Upper lobe of left lung (tissue), 6 donors: ENCODE measurements around the gene HLA-A. TPM values are rescaled to one million over a fixed set of nuclear protein-coding genes. Genes with fewer than 3 reads are reported as not detected.
"Not testable (repeated sequence)": the region's sequence is repeated elsewhere in the genome, so short reads cannot be mapped to it uniquely, and the experiment has no call there.

Experiments
- ATAC-seq, 2 donors: fragments of 200-7000 bp; cut with Tn5 transposase; one replicate each; pipeline ENCODE4 v1.9.1; 2022; ENCODE audit warnings: mild to moderate bottlenecking in 2 of 2, moderate library complexity in 2 of 2; ENCODE audit not compliant: low FRiP score in 2 of 2
- DNase-seq, 2 donors: peaks; one replicate each; pipeline ENCODE4 v3.0.0-alpha.2; 2019 to 2020
- H3K27ac ChIP-seq, 4 donors: fragments of 200-600 bp; sonication (generic); one replicate each; pipeline ENCODE4 v1.5.1; 2016 to 2019
- H3K27me3 ChIP-seq, 4 donors: fragments of 200-600 bp; sonication (generic); one replicate each; pipeline ENCODE4 v1.5.1; 2017 to 2019
- H3K36me3 ChIP-seq, 4 donors: fragments of 200-600 bp; sonication (generic); one replicate each; pipeline ENCODE4 v1.5.1; 2016 to 2019
- H3K4me1 ChIP-seq, 4 donors: fragments of 200-600 bp; sonication (generic); one replicate each; pipeline ENCODE4 v1.5.1; 2018 to 2019
- H3K4me3 ChIP-seq, 4 donors: fragments of 200-600 bp; sonication (generic); one replicate each; pipeline ENCODE4 v1.5.1; 2017 to 2019; ENCODE audit warnings: mild to moderate bottlenecking in 2 of 4, moderate library complexity in 1 of 4
- H3K9me3 ChIP-seq, 4 donors: fragments of 200-600 bp; sonication (generic); one replicate each; pipeline ENCODE4 v1.5.1; 2018 to 2019
- EP300 ChIP-seq, 4 donors: sonication (generic); formaldehyde crosslinking; IDR thresholded peaks; one replicate each; pipeline ENCODE4 v1.5.1; 2017; ENCODE audit warnings: antibody characterized with exemption in 4 of 4, control low read depth in 2 of 4
- POLR2A ChIP-seq, 4 donors: fragments of 450-650 bp; IDR thresholded peaks; one replicate each; pipeline ENCODE4 v1.5.1; 2016 to 2017; ENCODE audit warnings: antibody characterized with exemption in 4 of 4, mild to moderate bottlenecking in 2 of 4
- POLR2AphosphoS5 ChIP-seq, 2 donors: sonication (generic); formaldehyde crosslinking; IDR thresholded peaks; one replicate each; pipeline ENCODE4 v1.5.1; 2017; ENCODE audit warnings: antibody characterized with exemption in 2 of 2
- WGBS, 2 donors: methylation state at CpG; one replicate each; pipeline ENCODE4 v1.1.5; 2017 to 2018; 5-methylcytosine and 5-hydroxymethylcytosine counted together
- total RNA-seq, 6 donors: library from RNA; depleted of rRNA in 4 of 6; stranded (reverse); fragments of >200 nt in 4 of 6; gene quantifications; one replicate each; pipeline versions ENCODE4 v1.1.0 to v1.2.1, GENCODE V29; 2016 to 2021
- TF ChIP-seq, protein P1 (sequence below), 6 experiments: fragments of 450-650 bp in 4 of 6; fragments of 200-600 bp in 2 of 6; sonication (generic) in 2 of 6; IDR thresholded peaks; one replicate each; pipeline ENCODE4 v1.5.1; 2016 to 2019; ENCODE audit warnings: antibody characterized with exemption in 6 of 6
- donor health status: DM: no; HTN: no; CAD: no; lungs with moderate emphysema.
- donor health status: DM: no; HTN: yes; CAD: no; lungs with severe emphysema.

Gene HLA-A
- total RNA-seq, 6 donors from 2014 or later: 497 to 1,319 (median 949) TPM

- Histone ChIP-seq H3K4me3 (peak overlapping the region; percentile 10 to 59 (median 51)), H3K27me3 (no peaks in the 10 kb centered on the region), H3K9me3 (no peaks in the 10 kb centered on the region), H3K4me1 (peaks cover 14 to 32% (median 18%) of the 10 kb centered on the region in 4 donors), H3K27ac (peak overlapping the region; percentile 84 to 95 (median 94)), H3K36me3 (no peaks in the 10 kb centered on the region)
- ATAC-seq: peak; percentile 93 to 97
- DNase-seq: peak; percentile 85 to 93
- WGBS, 2 donors: 0 to 1% methylated on average over 37 to 65 of the region's 66 CpGs
- TF ChIP-seq, protein P1, sequence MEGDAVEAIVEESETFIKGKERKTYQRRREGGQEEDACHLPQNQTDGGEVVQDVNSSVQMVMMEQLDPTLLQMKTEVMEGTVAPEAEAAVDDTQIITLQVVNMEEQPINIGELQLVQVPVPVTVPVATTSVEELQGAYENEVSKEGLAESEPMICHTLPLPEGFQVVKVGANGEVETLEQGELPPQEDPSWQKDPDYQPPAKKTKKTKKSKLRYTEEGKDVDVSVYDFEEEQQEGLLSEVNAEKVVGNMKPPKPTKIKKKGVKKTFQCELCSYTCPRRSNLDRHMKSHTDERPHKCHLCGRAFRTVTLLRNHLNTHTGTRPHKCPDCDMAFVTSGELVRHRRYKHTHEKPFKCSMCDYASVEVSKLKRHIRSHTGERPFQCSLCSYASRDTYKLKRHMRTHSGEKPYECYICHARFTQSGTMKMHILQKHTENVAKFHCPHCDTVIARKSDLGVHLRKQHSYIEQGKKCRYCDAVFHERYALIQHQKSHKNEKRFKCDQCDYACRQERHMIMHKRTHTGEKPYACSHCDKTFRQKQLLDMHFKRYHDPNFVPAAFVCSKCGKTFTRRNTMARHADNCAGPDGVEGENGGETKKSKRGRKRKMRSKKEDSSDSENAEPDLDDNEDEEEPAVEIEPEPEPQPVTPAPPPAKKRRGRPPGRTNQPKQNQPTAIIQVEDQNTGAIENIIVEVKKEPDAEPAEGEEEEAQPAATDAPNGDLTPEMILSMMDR (IDR thresholded peaks at IDR 0.05): peak in 4 of 6 experiments; percentile 33 to 57 (median 37)
- TF ChIP-seq POLR2A (IDR thresholded peaks at IDR 0.05): peak in 2 of 4 donors; percentile 62 to 68
- TF ChIP-seq EP300 (IDR thresholded peaks at IDR 0.05): peak in 1 of 4 donors; percentile 25
- peak; percentile 29 to 90 for TF ChIP-seq POLR2AphosphoS5 (IDR thresholded peaks at IDR 0.05)
Measured at GRCh38 chr6:29976588-29977424, 34.5 kb downstream of the HLA-A start.

DNA sequence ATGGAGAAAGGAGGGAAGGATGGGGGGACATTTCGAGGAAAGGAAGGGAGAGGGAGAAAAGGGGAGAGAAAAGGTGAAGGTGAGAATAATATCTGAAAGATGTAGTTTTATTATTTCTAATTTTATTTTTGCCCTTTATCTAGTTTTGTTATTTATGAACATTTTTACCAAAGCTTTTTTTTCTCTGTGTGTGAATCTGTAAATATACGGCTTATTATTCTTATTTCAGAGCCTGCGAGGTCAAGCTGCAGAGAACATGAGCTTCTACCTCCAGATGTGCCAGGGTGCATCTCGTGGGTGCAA, 35.0 kb downstream of the HLA-A start:
- no peaks in the 10 kb centered on the region for H3K27me3 ChIP-seq
- peak overlapping the region in 3 of 4 donors; percentile 45 to 59 (median 57) for H3K4me3 ChIP-seq
- peak overlapping the region; percentile 84 to 95 (median 94) for H3K27ac ChIP-seq
- H3K9me3 ChIP-seq: no peaks in the 10 kb centered on the region
- ATAC-seq (no peak), DNase-seq (no peak)
- H3K4me1 ChIP-seq: peaks cover 14 to 32% (median 18%) of the 10 kb centered on the region in 4 donors
- TF ChIP-seq POLR2AphosphoS5 (IDR thresholded peaks at IDR 0.05): no peak
- TF ChIP-seq POLR2A (IDR thresholded peaks at IDR 0.05): no peak
- TF ChIP-seq, protein P1 (IDR thresholded peaks at IDR 0.05): no peak
- TF ChIP-seq EP300 (IDR thresholded peaks at IDR 0.05): no peak
- H3K36me3 ChIP-seq: no peaks in the 10 kb centered on the region
- WGBS, 2 donors: 55 to 62% methylated on average over 4 of the region's 4 CpGs

DNA sequence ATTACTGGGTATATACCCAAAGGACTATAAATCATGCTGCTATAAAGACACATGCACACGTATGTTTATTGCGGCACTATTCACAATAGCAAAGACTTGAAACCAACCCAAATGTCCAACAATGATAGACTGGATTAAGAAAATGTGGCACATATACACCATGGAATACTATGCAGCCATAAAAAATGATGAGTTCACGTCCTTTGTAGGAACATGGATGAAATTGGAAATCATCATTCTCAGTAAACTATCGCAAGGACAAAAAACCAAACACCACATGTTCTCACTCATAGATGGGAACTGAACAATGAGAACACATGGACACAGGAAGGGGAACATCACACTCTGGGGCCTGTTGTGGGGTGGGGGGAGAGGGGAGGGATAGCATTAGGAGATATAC, 37.7 kb downstream of the HLA-A start:
- not testable (repeated sequence) for DNase-seq, H3K9me3 ChIP-seq, ATAC-seq, H3K27me3 ChIP-seq, H3K27ac ChIP-seq, H3K4me3 ChIP-seq, H3K36me3 ChIP-seq
- peaks cover 14 to 22% (median 14%) of the 10 kb centered on the region in 4 donors for H3K4me1 ChIP-seq
- 94% methylated on average over 3 of the region's 4 CpGs; no CpG with 5 or more reads in 1 of the 2 donors for WGBS, 2 donors

GRCh38 chr6:29980511-29980910, 38.2 kb downstream of the HLA-A start:
- Histone ChIP-seq H3K4me3 (no peak overlapping the region), H3K27ac (no peak overlapping the region), H3K36me3 (no peaks in the 10 kb centered on the region), H3K9me3 (no peaks in the 10 kb centered on the region), H3K4me1 (peaks cover 9 to 17% (median 10%) of the 10 kb centered on the region in 4 donors), H3K27me3 (no peaks in the 10 kb centered on the region)
- TF ChIP-seq POLR2AphosphoS5 (IDR thresholded peaks at IDR 0.05): no peak
- no peak for TF ChIP-seq POLR2A (IDR thresholded peaks at IDR 0.05)
- TF ChIP-seq, protein P1 (IDR thresholded peaks at IDR 0.05): no peak
- TF ChIP-seq EP300 (IDR thresholded peaks at IDR 0.05): no peak
- ATAC-seq: no peak
- no peak for DNase-seq
- 87 to 91% methylated on average over 10 of the region's 10 CpGs for WGBS, 2 donors

GRCh38 chr6:29981211-29981812, 39.0 kb downstream of the HLA-A start:
- DNase-seq (no peak), ATAC-seq (no peak)
- Histone ChIP-seq H3K36me3 (no peaks in the 10 kb centered on the region), H3K27me3 (no peaks in the 10 kb centered on the region), H3K4me1 (peaks cover 4 to 9% (median 5%) of the 10 kb centered on the region in 4 donors), H3K9me3 (no peaks in the 10 kb centered on the region), H3K4me3 (no peak overlapping the region), H3K27ac (no peak overlapping the region)
- WGBS, 2 donors: 79 to 80% methylated on average over 8 of the region's 8 CpGs
- TF ChIP-seq, protein P1 (IDR thresholded peaks at IDR 0.05): no peak
- TF ChIP-seq EP300 (IDR thresholded peaks at IDR 0.05) (no peak), POLR2AphosphoS5 (IDR thresholded peaks at IDR 0.05) (no peak), POLR2A (IDR thresholded peaks at IDR 0.05) (no peak)
